Liver (tissue), 9 donors: ENCODE measurements around the gene CBX5. TPM values are rescaled to one million over a fixed set of nuclear protein-coding genes. Genes with fewer than 3 reads are reported as not detected.
A peak's percentile ranks its signal among the peaks of the same experiment; 100 is the strongest.
"Not testable (repeated sequence)": the region's sequence is repeated elsewhere in the genome, so short reads cannot be mapped to it uniquely, and the experiment has no call there.

Source experiments
- DNase-seq: peaks from one replicate; pipeline ENCODE4 v3.0.0-alpha.2; 2017; ENCODE audit warnings: low spot score
- H3K27ac ChIP-seq, 2 donors: one replicate each; pipeline ENCODE4 v1.7.0; 2013; ENCODE audit warnings: inconsistent platforms in 2 of 2, low read length in 2 of 2, control low read depth in 1 of 2, low read depth in 1 of 2, mild to moderate bottlenecking in 1 of 2
- H3K27me3 ChIP-seq, 4 donors: one replicate each; pipeline versions ENCODE4 v1.6.1 to v1.7.0; 2013; ENCODE audit warnings: low read length in 3 of 4, inconsistent platforms in 1 of 4, mild to moderate bottlenecking in 1 of 4, moderate library complexity in 1 of 4; ENCODE audit not compliant: control insufficient read depth in 4 of 4, insufficient read depth in 4 of 4
- H3K36me3 ChIP-seq, 4 donors: one replicate each; pipeline versions ENCODE4 v1.6.1 to v1.7.0; 2013; ENCODE audit warnings: low read length in 3 of 4, mild to moderate bottlenecking in 3 of 4, low read depth in 1 of 4, moderate library complexity in 1 of 4; ENCODE audit not compliant: control insufficient read depth in 4 of 4, insufficient read depth in 3 of 4
- H3K4me1 ChIP-seq, 4 donors: one replicate each; pipeline versions ENCODE4 v1.6.1 to v1.7.0; 2013; ENCODE audit warnings: low read length in 3 of 4, mild to moderate bottlenecking in 3 of 4, moderate library complexity in 1 of 4; ENCODE audit not compliant: control insufficient read depth in 4 of 4, insufficient read depth in 4 of 4
- H3K4me3 ChIP-seq, 3 donors: one replicate each; pipeline versions ENCODE4 v1.6.1 to v1.7.0; 2013; ENCODE audit warnings: low read length in 3 of 3, control low read depth in 1 of 3, low read depth in 1 of 3, mild to moderate bottlenecking in 1 of 3
- H3K9ac ChIP-seq, 2 donors: one replicate each; pipeline ENCODE4 v1.7.0; 2013; ENCODE audit warnings: low read length in 2 of 2, mild to moderate bottlenecking in 2 of 2, moderate library complexity in 2 of 2, control low read depth in 1 of 2, low read depth in 1 of 2
- H3K9me3 ChIP-seq, 4 donors: one replicate each; pipeline versions ENCODE4 v1.6.1 to v1.7.0; 2013; ENCODE audit warnings: low read length in 3 of 4; ENCODE audit not compliant: control insufficient read depth in 4 of 4
- ATF3 ChIP-seq: IDR thresholded peaks from 2 replicates; pipeline ENCODE4 v1.6.1; 2016; ENCODE audit warnings: antibody characterized with exemption
- CTCF ChIP-seq: fragments of 150-350 bp; IDR thresholded peaks from 2 replicates; pipeline ENCODE4 v1.5.1; 2017; ENCODE audit warnings: improper control_type of control experiment, low read depth, low read length; ENCODE audit not compliant: missing input control
- EGR1 ChIP-seq, 2 donors: IDR thresholded peaks; 2 replicates each; pipeline ENCODE4 v1.6.1; 2016 to 2018; ENCODE audit warnings: antibody characterized with exemption in 2 of 2, low read depth in 2 of 2
- FOXA1 ChIP-seq: IDR thresholded peaks from 2 replicates; pipeline ENCODE4 v1.6.1; 2016; ENCODE audit warnings: antibody characterized with exemption
- FOXA2 ChIP-seq: IDR thresholded peaks from 2 replicates; pipeline ENCODE4 v1.6.1; 2016; ENCODE audit warnings: antibody characterized with exemption
- GABPA ChIP-seq, 2 donors: IDR thresholded peaks in 1 of 2; conservative IDR thresholded peaks in 1 of 2; 2 replicates each; pipeline ENCODE4 v1.6.1; 2016; ENCODE audit warnings: antibody characterized with exemption in 2 of 2, mild to moderate bottlenecking in 1 of 2, moderate library complexity in 1 of 2
- HNF4A ChIP-seq, 2 donors: conservative IDR thresholded peaks; 2 replicates each; pipeline ENCODE4 v1.6.1; 2016; ENCODE audit warnings: antibody characterized with exemption in 2 of 2, mild to moderate bottlenecking in 2 of 2
- HNF4G ChIP-seq: IDR thresholded peaks from 2 replicates; pipeline ENCODE4 v1.6.1; 2016; ENCODE audit warnings: antibody characterized with exemption
- JUND ChIP-seq, 2 donors: IDR thresholded peaks; 2 replicates each; pipeline ENCODE4 v1.6.1; 2016; ENCODE audit warnings: antibody characterized with exemption in 2 of 2
- MAX ChIP-seq: IDR thresholded peaks from 2 replicates; pipeline ENCODE4 v1.6.1; 2016; ENCODE audit warnings: antibody characterized with exemption
- NR2F2 ChIP-seq: IDR thresholded peaks from 2 replicates; pipeline ENCODE4 v1.6.1; 2016; ENCODE audit warnings: antibody characterized with exemption
- RAD21 ChIP-seq, 2 donors: IDR thresholded peaks; 2 replicates each; pipeline ENCODE4 v1.6.1; 2016; ENCODE audit warnings: antibody characterized with exemption in 2 of 2, mild to moderate bottlenecking in 2 of 2
- REST ChIP-seq: IDR thresholded peaks from 2 replicates; pipeline ENCODE4 v1.6.1; 2016; ENCODE audit warnings: antibody characterized with exemption, mild to moderate bottlenecking
- RXRA ChIP-seq, 2 donors: IDR thresholded peaks; 2 replicates each; pipeline ENCODE4 v1.6.1; 2017 to 2018; ENCODE audit warnings: antibody characterized with exemption in 2 of 2, mild to moderate bottlenecking in 1 of 2
- SP1 ChIP-seq: IDR thresholded peaks from 2 replicates; pipeline ENCODE4 v1.6.1; 2018; ENCODE audit warnings: antibody characterized with exemption, mild to moderate bottlenecking
- TAF1 ChIP-seq: conservative IDR thresholded peaks from 2 replicates; pipeline ENCODE4 v1.6.1; 2016; ENCODE audit warnings: antibody characterized with exemption, mild to moderate bottlenecking
- ZBTB33 ChIP-seq: IDR thresholded peaks from 2 replicates; pipeline ENCODE4 v1.6.1; 2016; ENCODE audit warnings: antibody characterized with exemption
- WGBS: extraction: QIAGEN DNeasy Blood & Tissue Kit; methylation state at CpG from one replicate; pipeline ENCODE4 v1.1.7; 2013; 5-methylcytosine and 5-hydroxymethylcytosine counted together
- polyA plus RNA-seq, 2 donors: library from polyadenylated mRNA; stranded (reverse) in 1 of 2; unstranded in 1 of 2; fragments of 200-250 nt in 1 of 2; fragments of >200 nt in 1 of 2; fragmentation: Nextera tagmentation in 1 of 2; extraction: Ambion mirVana in 1 of 2; gene quantifications; one replicate each; pipeline versions ENCODE4 v1.2.1 to v1.2.3, GENCODE V29; 2013 to 2015
- total RNA-seq, 2 donors: library from RNA; depleted of rRNA; stranded (reverse); fragments of >200 nt; gene quantifications; one replicate each; pipeline ENCODE4 v1.2.3, GENCODE V29; 2014
- donor health status: healthy.
- donor health status: healthy.
- donor health status: healthy.
- donor health status: healthy.
- donor health status: healthy.

Gene CBX5
- total and polyA plus RNA-seq, 4 donors: 4.4 to 62.3 (median 12.6) TPM

- Histone ChIP-seq H3K4me3 (no peak overlapping the region), H3K9ac (no peak overlapping the region), H3K4me1 (peaks cover 8 to 21% (median 18%) of the 10 kb centered on the region in 4 donors), H3K27ac (no peak overlapping the region), H3K36me3 (no peaks in the 10 kb centered on the region), H3K27me3 (no peaks in the 10 kb centered on the region), H3K9me3 (no peaks in the 10 kb centered on the region)
- no peak for TF ChIP-seq RAD21 (IDR thresholded peaks at IDR 0.05)
- no peak for TF ChIP-seq HNF4G
- TF ChIP-seq JUND (IDR thresholded peaks at IDR 0.05): no peak
- TF ChIP-seq RXRA (IDR thresholded peaks at IDR 0.05): no peak
- no peak for TF ChIP-seq TAF1
- no peak for TF ChIP-seq GABPA (IDR thresholded peaks at IDR 0.05 in 1 of 2, conservative IDR thresholded peaks at IDR 0.05 in 1 of 2)
- no peak for DNase-seq
- WGBS: 85% methylated on average over 6 of the region's 6 CpGs
Measured at GRCh38 chr12:54328595-54329337, 48.8 kb upstream of the CBX5 start.

GRCh38 chr12:54325442-54326109 is 45.7 kb upstream of the CBX5 start:
- not testable (repeated sequence) for H3K27me3 ChIP-seq, H3K36me3 ChIP-seq, H3K9me3 ChIP-seq, DNase-seq
- H3K9ac ChIP-seq: peak overlapping the region; percentile 95 to 97
- H3K4me3 ChIP-seq: peak overlapping the region; percentile 64 to 99 (median 98)
- WGBS: 45% methylated on average over 22 of the region's 22 CpGs
- H3K4me1 ChIP-seq: peaks cover 2 to 21% (median 17%) of the 10 kb centered on the region in 4 donors
- H3K27ac ChIP-seq: peak overlapping the region; percentile 81 to 90

- Histone ChIP-seq H3K36me3 (no peaks in the 10 kb centered on the region), H3K4me3 (peak within 1 kb of the TSS; percentile 64 to 99 (median 98))
- 1% methylated on average over 34 of the region's 34 CpGs for WGBS
- TF ChIP-seq MAX (peak; percentile 38), FOXA1 (no peak), ZBTB33 (no peak), FOXA2 (no peak), GABPA (IDR thresholded peaks at IDR 0.05 in 1 of 2, conservative IDR thresholded peaks at IDR 0.05 in 1 of 2) (peak in 1 of 2 donors; percentile 52), NR2F2 (peak; percentile 43), EGR1 (IDR thresholded peaks at IDR 0.05; ENCODE audit: low read depth in 2 of 2) (peak in 1 of 2 donors; percentile 19), JUND (IDR thresholded peaks at IDR 0.05) (no peak), HNF4A (conservative IDR thresholded peaks at IDR 0.05) (peak in 1 of 2 donors; percentile 27), TAF1 (peak; percentile 4), CTCF (peak; percentile 75), SP1 (peak; percentile 89), HNF4G (no peak), ATF3 (no peak), REST (peak; percentile 60)
Measured at GRCh38 chr12:54324617-54325441, 44.9 kb upstream of the CBX5 start, which contains the start of gene COPZ1. Gene COPZ1, plus strand, starts transcription at chr12:54325131. Its CDS starts 33 bp downstream, at chr12:54325164.

More at GRCh38 chr12:54324617-54325441, 44.9 kb upstream of the CBX5 start, which contains the start of gene COPZ1:
- peak within 1 kb of the TSS; percentile 81 to 90 for H3K27ac ChIP-seq
- no peaks in the 10 kb centered on the region for H3K9me3 ChIP-seq
- H3K4me1 ChIP-seq: peaks cover 2 to 21% (median 14%) of the 10 kb centered on the region in 4 donors
- peak; percentile 94 for DNase-seq
- no peaks in the 10 kb centered on the region for H3K27me3 ChIP-seq
- H3K9ac ChIP-seq: peak within 1 kb of the TSS; percentile 95 to 97
